Nephron progenitor cell (in vitro differentiated cells): ENCODE results near the gene RBM20.

Experiments
- DNase-seq: peaks from one replicate; pipeline ENCODE4 v3.0.0; 2021
- H3K27ac Mint-ChIP-seq: 2 replicates; pipeline ENCODE4 v1.8.0; 2021; ENCODE audit warnings: mild to moderate bottlenecking, moderate library complexity, mixed read lengths
- H3K27me3 Mint-ChIP-seq: 2 replicates; pipeline ENCODE4 v1.8.0; 2021; ENCODE audit warnings: mild to moderate bottlenecking, low read depth, mixed read lengths; ENCODE audit not compliant: poor library complexity
- H3K36me3 Mint-ChIP-seq: 2 replicates; pipeline ENCODE4 v1.8.0; 2021; ENCODE audit warnings: low read depth, mixed read lengths
- H3K4me1 Mint-ChIP-seq: 2 replicates; pipeline ENCODE4 v1.8.0; 2021; ENCODE audit warnings: mixed read lengths
- H3K4me3 Mint-ChIP-seq: 2 replicates; pipeline ENCODE4 v1.8.0; 2021; ENCODE audit warnings: mild to moderate bottlenecking, moderate library complexity, mixed read lengths
- H3K9me3 Mint-ChIP-seq: 2 replicates; pipeline ENCODE4 v1.8.0; 2021; ENCODE audit warnings: mild to moderate bottlenecking, moderate library complexity, mixed read lengths
- TF ChIP-seq, protein P1 (sequence below): fragments of 200-600 bp; sonication (generic); IDR thresholded peaks from 2 replicates; pipeline ENCODE4 v1.5.0; 2021; ENCODE audit warnings: antibody characterized with exemption

Gene RBM20

DNA sequence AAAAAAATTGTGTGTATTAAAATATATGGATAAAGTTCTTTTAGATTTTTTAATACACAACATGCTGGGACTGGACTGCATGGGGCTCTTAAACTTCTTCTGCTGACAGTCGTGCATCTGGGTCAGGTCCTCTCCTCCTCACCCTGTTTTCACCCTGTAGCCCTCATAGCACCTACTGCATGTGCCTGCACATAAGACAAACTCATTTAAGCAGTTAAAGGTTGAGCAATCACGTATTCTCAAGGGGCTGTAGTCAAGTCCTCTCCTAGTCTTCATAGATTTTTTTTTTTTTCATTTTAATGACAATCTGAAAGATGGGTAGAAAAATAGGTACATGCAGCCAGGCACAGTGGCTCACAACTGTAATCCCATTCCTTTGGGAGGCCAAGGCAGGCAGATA lies 204.0 kb downstream of the RBM20 start:
- Mint-ChIP-seq H3K27me3 (peaks cover 12% of the 10 kb centered on the region), H3K27ac (no peak overlapping the region), H3K36me3 (no peaks in the 10 kb centered on the region), H3K4me3 (no peak overlapping the region), H3K9me3 (no peaks in the 10 kb centered on the region), H3K4me1 (peaks cover 65% of the 10 kb centered on the region)
- DNase-seq, result no peak
- TF ChIP-seq, protein P1, sequence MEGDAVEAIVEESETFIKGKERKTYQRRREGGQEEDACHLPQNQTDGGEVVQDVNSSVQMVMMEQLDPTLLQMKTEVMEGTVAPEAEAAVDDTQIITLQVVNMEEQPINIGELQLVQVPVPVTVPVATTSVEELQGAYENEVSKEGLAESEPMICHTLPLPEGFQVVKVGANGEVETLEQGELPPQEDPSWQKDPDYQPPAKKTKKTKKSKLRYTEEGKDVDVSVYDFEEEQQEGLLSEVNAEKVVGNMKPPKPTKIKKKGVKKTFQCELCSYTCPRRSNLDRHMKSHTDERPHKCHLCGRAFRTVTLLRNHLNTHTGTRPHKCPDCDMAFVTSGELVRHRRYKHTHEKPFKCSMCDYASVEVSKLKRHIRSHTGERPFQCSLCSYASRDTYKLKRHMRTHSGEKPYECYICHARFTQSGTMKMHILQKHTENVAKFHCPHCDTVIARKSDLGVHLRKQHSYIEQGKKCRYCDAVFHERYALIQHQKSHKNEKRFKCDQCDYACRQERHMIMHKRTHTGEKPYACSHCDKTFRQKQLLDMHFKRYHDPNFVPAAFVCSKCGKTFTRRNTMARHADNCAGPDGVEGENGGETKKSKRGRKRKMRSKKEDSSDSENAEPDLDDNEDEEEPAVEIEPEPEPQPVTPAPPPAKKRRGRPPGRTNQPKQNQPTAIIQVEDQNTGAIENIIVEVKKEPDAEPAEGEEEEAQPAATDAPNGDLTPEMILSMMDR, result no peak

DNA sequence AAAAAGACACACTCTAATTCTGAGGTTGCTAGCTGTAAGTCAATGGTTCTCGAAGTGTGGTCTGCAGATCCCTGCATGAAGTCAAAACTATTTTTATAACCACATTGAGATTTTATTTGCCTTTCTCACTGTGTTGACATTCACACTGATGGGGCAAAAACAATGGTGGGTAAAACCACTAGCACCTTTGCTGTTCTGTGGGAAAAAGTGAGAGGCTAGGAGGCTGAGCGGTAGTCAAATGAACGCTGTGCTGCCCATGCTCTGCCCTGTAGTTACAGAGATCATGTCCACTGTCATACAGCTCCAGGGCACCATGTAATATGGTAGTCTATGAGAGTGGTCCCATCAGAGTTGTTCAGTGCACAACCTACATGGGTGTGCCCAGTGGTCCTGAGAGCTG lies 206.0 kb downstream of the RBM20 start:
- peaks cover 12% of the 10 kb centered on the region for H3K27me3 Mint-ChIP-seq
- TF ChIP-seq, protein P1, result no peak
- H3K36me3 Mint-ChIP-seq, result no peaks in the 10 kb centered on the region
- no peak overlapping the region for H3K4me3 Mint-ChIP-seq
- no peak for DNase-seq
- no peaks in the 10 kb centered on the region for H3K9me3 Mint-ChIP-seq
- no peak overlapping the region for H3K27ac Mint-ChIP-seq
- peaks cover 45% of the 10 kb centered on the region for H3K4me1 Mint-ChIP-seq

DNA sequence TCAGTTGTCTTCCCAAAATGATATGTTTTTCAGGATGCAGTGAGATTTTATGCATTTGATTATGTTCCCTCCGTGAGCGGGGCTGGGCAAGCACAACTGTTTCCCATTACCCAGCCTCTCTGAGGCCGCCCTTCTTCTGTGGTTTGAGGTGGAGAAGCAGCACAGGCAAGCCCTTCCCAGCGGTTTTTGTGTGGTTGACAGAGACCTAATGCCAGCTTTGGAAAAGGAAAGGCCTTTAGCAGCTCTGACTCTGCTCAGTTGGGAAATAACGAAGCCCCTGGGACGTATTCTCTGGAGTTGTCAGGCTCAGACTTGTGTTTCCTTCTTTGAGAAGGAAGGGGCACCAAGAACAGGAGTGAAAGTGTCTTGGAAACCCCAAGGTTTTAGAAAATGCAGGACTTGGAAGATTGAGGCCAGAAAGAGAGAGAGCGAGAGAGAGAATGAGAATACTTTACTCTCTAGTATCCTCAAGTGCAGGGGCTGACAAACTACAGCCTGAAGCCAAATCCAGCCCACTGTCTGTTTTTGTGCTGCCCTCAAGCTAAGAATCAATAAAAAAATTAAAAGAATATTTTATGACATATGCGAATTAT lies 207.0 kb downstream of the RBM20 start:
- Mint-ChIP-seq H3K4me3 (no peak overlapping the region), H3K4me1 (peaks cover 35% of the 10 kb centered on the region), H3K36me3 (no peaks in the 10 kb centered on the region), H3K27ac (peak overlapping the region; percentile 78), H3K27me3 (peaks cover 12% of the 10 kb centered on the region), H3K9me3 (peaks cover 10% of the 10 kb centered on the region)
- TF ChIP-seq, protein P1, result no peak
- DNase-seq, result no peak

DNA sequence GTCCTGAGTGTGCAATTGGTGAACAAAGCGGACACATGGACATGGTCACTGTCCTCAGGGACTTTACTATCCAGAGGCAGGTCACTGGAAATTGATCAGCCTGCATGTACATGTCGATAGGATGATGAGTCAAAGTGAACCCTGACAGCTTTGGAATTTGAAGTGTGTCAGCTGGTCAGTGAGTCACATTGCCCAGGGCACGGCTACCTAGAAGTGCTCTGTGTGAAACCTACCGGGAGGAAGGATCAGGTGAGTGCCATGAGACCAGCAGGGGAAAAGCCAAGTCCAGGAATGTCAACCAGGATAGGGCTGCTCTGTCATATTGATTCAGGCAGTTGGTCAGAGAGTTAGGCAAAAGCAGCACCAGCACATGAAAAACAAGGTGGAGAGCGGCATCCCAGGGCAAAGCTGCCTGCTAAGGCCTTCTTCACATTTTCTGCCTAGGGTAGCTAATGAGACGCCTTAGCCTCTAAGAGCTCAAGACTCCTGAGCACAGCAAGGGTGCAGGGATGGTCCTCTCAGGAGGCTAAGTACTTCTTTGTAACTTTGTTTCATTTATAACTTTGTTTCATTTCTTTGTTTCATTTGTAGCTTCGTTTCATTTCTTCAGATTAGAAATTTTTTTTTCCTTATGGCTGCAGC lies 208.2 kb downstream of the RBM20 start:
- Mint-ChIP-seq H3K4me1 (peaks cover 23% of the 10 kb centered on the region), H3K9me3 (peaks cover 10% of the 10 kb centered on the region), H3K27ac (no peak overlapping the region), H3K4me3 (no peak overlapping the region), H3K36me3 (no peaks in the 10 kb centered on the region), H3K27me3 (peaks cover 11% of the 10 kb centered on the region)
- no peak for DNase-seq
- TF ChIP-seq, protein P1, result no peak

DNA sequence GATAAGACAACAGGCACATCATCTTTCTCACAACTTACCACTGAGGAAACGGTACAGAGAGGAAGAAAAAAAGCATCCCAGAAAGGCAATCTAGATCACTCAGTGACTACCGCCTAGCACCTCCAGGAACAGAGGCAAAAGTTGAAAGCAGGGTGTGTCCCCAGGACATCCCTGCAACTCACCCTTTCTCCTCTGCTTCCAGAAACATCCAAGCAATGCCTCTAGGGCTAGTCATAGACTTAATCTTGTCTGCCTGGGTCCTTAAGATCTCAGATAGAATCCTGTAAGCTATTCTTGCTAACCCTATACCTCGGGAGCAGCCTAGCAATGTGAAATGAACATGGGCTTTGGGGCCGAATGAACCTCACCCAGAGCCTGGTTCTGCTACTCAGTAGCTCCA lies 208.8 kb downstream of the RBM20 start:
- DNase-seq, result no peak
- H3K4me1 Mint-ChIP-seq, result peaks cover 17% of the 10 kb centered on the region
- TF ChIP-seq, protein P1, result no peak
- H3K27ac Mint-ChIP-seq, result no peak overlapping the region
- H3K27me3 Mint-ChIP-seq, result peaks cover 8% of the 10 kb centered on the region
- no peak overlapping the region for H3K4me3 Mint-ChIP-seq
- H3K36me3 Mint-ChIP-seq, result no peaks in the 10 kb centered on the region
- peaks cover 10% of the 10 kb centered on the region for H3K9me3 Mint-ChIP-seq
